Right lobe of liver (tissue), 6 donors: ENCODE results near the gene EXOC7. TPM values are rescaled to one million over a fixed set of nuclear protein-coding genes. Genes with fewer than 3 reads are reported as not detected.

Source experiments
- ATAC-seq, 4 donors: fragments of 200-7000 bp; cut with Tn5 transposase; one replicate each; pipeline ENCODE4 v1.9.1; 2020; ENCODE audit warnings: mild to moderate bottlenecking in 4 of 4, moderate library complexity in 4 of 4
- DNase-seq, 3 donors: peaks; one replicate each; pipeline ENCODE4 v3.0.0-alpha.2; 2020
- H3K27ac ChIP-seq, 3 donors: fragments of 200-600 bp; one replicate each; pipeline ENCODE4 v1.8.0; 2022
- H3K27me3 ChIP-seq, 2 donors: fragments of 200-600 bp; one replicate each; pipeline ENCODE4 v1.8.0; 2022
- H3K36me3 ChIP-seq, 4 donors: fragments of 200-600 bp; sonication (generic) in 1 of 4; one replicate each; pipeline versions ENCODE4 v1.5.1 to v1.8.0; 2017 to 2022; ENCODE audit warnings: control low read depth in 1 of 4
- H3K4me1 ChIP-seq, 4 donors: fragments of 200-600 bp; sonication (generic) in 1 of 4; one replicate each; pipeline versions ENCODE4 v1.5.1 to v1.8.0; 2017 to 2022; ENCODE audit warnings: control low read depth in 1 of 4
- H3K4me3 ChIP-seq, 3 donors: fragments of 200-600 bp; one replicate each; pipeline ENCODE4 v1.8.0; 2022
- H3K9me3 ChIP-seq, 4 donors: fragments of 200-600 bp; sonication (generic) in 1 of 4; one replicate each; pipeline versions ENCODE4 v1.5.1 to v1.8.0; 2017 to 2022; ENCODE audit warnings: control low read depth in 1 of 4
- CTCF ChIP-seq, 4 donors: fragments of 200-600 bp in 3 of 4; fragments of 450-650 bp in 1 of 4; IDR thresholded peaks; one replicate each; pipeline versions ENCODE4 v1.5.1 to v1.8.0; 2016 to 2022; ENCODE audit warnings: antibody characterized with exemption in 4 of 4, mild to moderate bottlenecking in 2 of 4
- POLR2A ChIP-seq: fragments of 450-650 bp; IDR thresholded peaks from one replicate; pipeline ENCODE4 v1.6.1; 2017; ENCODE audit warnings: antibody characterized with exemption, mild to moderate bottlenecking
- WGBS: methylation state at CpG from one replicate; pipeline ENCODE4 v1.1.6; 2018; ENCODE audit warnings: low coverage, low lambda C conversion rate; ENCODE audit not compliant: insufficient coverage; ENCODE audit errors: missing lambda C conversion rate; 5-methylcytosine and 5-hydroxymethylcytosine counted together
- intact Hi-C, 2 donors: fragments of 100-400 bp; cut with DNase I; formaldehyde crosslinking; loops; one replicate each; pipeline versions ENCODE4 v1.11.2 to v1.14.1; 2022
- total RNA-seq, 6 experiments: library from RNA; depleted of rRNA in 2 of 6; stranded (reverse); fragments of >200 nt in 2 of 6; fragmentation: NEBNext Ultra II Directional in 3 of 6; extraction: Animal tissue kit (Norgen Biotek cat#: 25700) in 3 of 6; gene quantifications; one replicate each; pipeline versions ENCODE4 v1.1.0 to v1.2.4, GENCODE V29; 2016 to 2023
- donor health status: DM: no; HTN: yes; CAD: no.
- donor health status: DM: no; HTN: no; CAD: no.
- donor health status: DM: no; HTN: no; CAD: no.
- donor health status: DM: no; HTN: yes; CAD: no.
- donor health status: DM: no; HTN: yes; CAD: no.

EXOC7 gene
- total RNA-seq, 6 experiments from 2014 or later = 38.5 to 57.9 (median 50.6) TPM

DNA sequence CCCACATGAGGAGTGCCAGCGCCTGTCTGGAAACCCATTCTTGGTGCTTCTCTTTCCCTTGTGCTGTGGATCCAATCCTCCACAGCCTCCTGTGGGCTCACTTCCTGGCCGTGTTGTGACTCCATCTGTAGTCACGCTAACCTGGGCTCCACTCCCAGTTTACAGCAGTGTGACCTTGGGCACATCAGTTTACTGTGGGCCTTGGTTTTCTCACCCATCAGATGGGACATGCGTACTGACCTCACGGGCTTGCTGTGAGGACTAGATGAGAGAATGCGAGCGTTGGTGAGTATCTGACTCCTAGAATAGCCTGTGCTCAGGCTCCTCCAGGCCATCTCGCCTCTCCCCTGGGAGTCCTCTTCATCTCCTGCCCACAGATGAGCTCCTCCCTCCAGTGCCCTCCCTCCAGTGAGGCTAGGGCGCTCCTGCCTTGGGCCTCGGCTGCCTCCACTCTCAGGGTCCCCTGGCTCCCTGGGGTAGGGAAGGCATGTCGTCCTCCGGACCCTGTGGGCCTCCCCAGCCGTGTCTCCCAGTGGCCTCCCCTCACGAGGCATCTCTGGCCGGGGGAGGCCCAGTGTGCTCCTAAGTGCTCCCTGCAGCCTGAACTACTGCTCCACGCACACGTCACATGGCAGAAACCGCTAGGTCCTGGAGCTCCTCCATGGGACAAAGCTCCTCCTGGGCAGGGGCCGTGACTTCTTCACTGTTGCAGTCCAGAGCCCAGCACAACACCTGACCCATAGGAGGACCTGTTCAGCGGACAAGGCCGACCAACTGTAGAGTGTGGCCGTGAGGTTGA lies 42.7 kb upstream of the EXOC7 start:
- 73% methylated on average over 8 of the region's 22 CpGs for WGBS
- DNase-seq (peak in 1 of 3 donors; percentile 18), ATAC-seq (no peak)
- intact Hi-C loops = no loop called here
- Histone ChIP-seq H3K27me3 (no peaks in the 10 kb centered on the region), H3K9me3 (no peaks in the 10 kb centered on the region), H3K27ac (peak overlapping the region in 1 of 3 donors; percentile 40), H3K36me3 (no peaks in the 10 kb centered on the region), H3K4me1 (peaks cover 0 to 14% (median 4%) of the 10 kb centered on the region in 4 donors), H3K4me3 (no peak overlapping the region)
- TF ChIP-seq CTCF (IDR thresholded peaks at IDR 0.05) = no peak
- TF ChIP-seq POLR2A = no peak

DNA sequence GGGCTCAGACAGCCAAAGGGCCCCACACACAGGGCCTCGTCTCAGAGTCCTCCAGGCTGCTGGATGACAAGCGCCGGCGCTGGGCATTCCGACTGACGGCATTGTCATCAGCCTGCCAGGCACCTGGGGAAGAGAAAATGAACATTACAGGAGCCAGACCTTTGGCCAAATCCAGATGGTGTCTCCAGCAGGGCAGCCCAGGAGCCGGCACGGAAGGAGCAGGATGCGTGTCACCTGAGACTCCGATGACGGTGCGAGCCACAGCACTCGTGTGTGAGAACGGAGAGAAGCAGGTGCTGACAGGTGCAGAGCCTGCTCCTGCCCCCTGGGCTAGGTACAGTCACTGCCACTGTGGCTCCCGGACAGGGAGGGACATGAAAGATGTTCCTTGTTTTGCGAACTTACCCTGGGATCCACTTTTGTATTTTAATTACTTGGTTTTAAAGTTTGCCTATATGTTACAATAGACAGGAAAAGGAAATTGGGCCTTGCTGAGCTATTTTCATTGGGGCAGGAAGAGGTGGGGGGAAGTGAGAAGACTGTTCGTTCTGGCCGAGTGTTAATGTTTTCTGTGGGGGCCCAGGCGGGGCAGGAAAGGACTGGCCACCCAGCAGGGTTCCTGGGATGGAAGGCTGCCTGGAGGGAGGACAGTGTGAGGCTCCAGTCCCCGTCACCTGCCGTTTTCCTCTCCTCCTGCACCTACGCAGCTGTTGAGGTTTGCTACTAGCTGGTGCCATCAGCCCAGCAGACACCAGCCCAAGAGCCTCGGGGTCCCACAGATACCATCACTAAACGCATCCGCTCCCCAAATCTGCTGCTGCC lies 41.9 kb upstream of the EXOC7 start:
- peak in 1 of 3 donors; percentile 22 for DNase-seq
- intact Hi-C loops = no loop called here
- H3K36me3 ChIP-seq = no peaks in the 10 kb centered on the region
- peak in 3 of 4 donors; percentile 9 to 16 (median 15) for ATAC-seq
- H3K4me3 ChIP-seq = no peak overlapping the region
- 63% methylated on average over 13 of the region's 25 CpGs for WGBS
- H3K9me3 ChIP-seq = no peaks in the 10 kb centered on the region
- peak overlapping the region in 1 of 3 donors; percentile 40 for H3K27ac ChIP-seq
- H3K4me1 ChIP-seq = peaks cover 0 to 11% (median 4%) of the 10 kb centered on the region in 4 donors
- peaks cover 0 to 1% of the 10 kb centered on the region in 2 donors for H3K27me3 ChIP-seq
- TF ChIP-seq POLR2A = no peak

GRCh38 chr17:76142585-76143041 lies 39.0 kb upstream of the EXOC7 start:
- DNase-seq (peak in 1 of 3 donors; percentile 15), ATAC-seq (no peak)
- H3K4me3 ChIP-seq = no peak overlapping the region
- H3K27me3 ChIP-seq = peaks cover 0 to 9% of the 10 kb centered on the region in 2 donors
- no peak for TF ChIP-seq CTCF (IDR thresholded peaks at IDR 0.05)
- TF ChIP-seq POLR2A = no peak
- intact Hi-C loops = loop anchor here in 1 of 2 donors (5.0 kb wide), 1 partner anchor 50 kb away; no protein-coding TSS in a partner anchor
- no peak overlapping the region for H3K27ac ChIP-seq
- WGBS = no CpG with 5 or more reads among the region's 6 CpGs
- H3K36me3 ChIP-seq = no peaks in the 10 kb centered on the region
- no peaks in the 10 kb centered on the region for H3K9me3 ChIP-seq
- H3K4me1 ChIP-seq = peaks cover 0 to 10% (median 4%) of the 10 kb centered on the region in 4 donors

GRCh38 chr17:76142039-76142584 lies 38.5 kb upstream of the EXOC7 start:
- 59% methylated on average over 6 of the region's 10 CpGs for WGBS
- no peaks in the 10 kb centered on the region for H3K9me3 ChIP-seq
- TF ChIP-seq POLR2A (no peak), CTCF (IDR thresholded peaks at IDR 0.05) (no peak)
- intact Hi-C loops = loop anchor here in 1 of 2 donors (5.0 kb wide), 1 partner anchor 50 kb away; no protein-coding TSS in a partner anchor
- no peak overlapping the region for H3K27ac ChIP-seq
- no peaks in the 10 kb centered on the region for H3K36me3 ChIP-seq
- H3K27me3 ChIP-seq = peaks cover 0 to 9% of the 10 kb centered on the region in 2 donors
- ATAC-seq (no peak), DNase-seq (peak in 1 of 3 donors; percentile 17)
- H3K4me1 ChIP-seq = peaks cover 0 to 10% (median 4%) of the 10 kb centered on the region in 4 donors
- H3K4me3 ChIP-seq = no peak overlapping the region
